ENCODE results near the gene TFDP2. TPM values are rescaled to one million over a fixed set of nuclear protein-coding genes. Genes with fewer than 3 reads are reported as not detected.

TFDP2 gene
- total RNA-seq, 3 donors from 2014 or later (not counting 1 experiment from before 2014, with no cell fraction given), result 134 to 154 (median 142) TPM

DNA sequence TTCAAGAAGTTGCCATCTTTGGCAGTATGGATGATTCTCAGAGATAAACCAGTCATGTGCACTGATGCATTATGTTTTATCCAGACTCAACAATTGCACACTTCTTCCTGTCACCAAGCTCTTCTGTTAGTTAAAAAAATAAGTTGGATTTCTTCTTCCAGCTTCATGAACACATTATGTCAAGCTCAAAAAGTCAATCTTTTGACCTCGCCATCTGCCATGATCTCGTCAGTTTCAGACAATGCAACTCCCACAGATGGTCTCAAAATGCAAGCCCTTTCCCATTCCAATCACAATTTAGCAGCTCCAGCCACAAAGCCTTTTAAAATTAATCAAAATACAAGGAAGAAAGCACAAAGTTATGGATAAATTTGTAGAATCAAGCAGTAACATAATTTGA, 42.8 kb downstream of the TFDP2 start:
- 73% methylated on average over 2 of the region's 2 CpGs for WGBS (ENCODE audit: insufficient coverage)
- H3K27me3 ChIP-seq (ENCODE audit: control insufficient read depth, insufficient read depth, low read length), result no peaks in the 10 kb centered on the region
- DNase-seq (no peak), ATAC-seq (no peak)
- H3K36me3 ChIP-seq (ENCODE audit: control insufficient read depth, insufficient read depth, low read length), result no peaks in the 10 kb centered on the region
- H3K4me1 ChIP-seq (ENCODE audit: control insufficient read depth, insufficient read depth, low read length), result no peaks in the 10 kb centered on the region
- no peaks in the 10 kb centered on the region for H3K9me3 Mint-ChIP-seq
- no peak overlapping the region for H3K4me3 ChIP-seq (ENCODE audit: low read length)
- peaks cover 19 to 29% of the 10 kb centered on the region in 2 donors for H3K4me1 Mint-ChIP-seq
- TF ChIP-seq, protein P1, sequence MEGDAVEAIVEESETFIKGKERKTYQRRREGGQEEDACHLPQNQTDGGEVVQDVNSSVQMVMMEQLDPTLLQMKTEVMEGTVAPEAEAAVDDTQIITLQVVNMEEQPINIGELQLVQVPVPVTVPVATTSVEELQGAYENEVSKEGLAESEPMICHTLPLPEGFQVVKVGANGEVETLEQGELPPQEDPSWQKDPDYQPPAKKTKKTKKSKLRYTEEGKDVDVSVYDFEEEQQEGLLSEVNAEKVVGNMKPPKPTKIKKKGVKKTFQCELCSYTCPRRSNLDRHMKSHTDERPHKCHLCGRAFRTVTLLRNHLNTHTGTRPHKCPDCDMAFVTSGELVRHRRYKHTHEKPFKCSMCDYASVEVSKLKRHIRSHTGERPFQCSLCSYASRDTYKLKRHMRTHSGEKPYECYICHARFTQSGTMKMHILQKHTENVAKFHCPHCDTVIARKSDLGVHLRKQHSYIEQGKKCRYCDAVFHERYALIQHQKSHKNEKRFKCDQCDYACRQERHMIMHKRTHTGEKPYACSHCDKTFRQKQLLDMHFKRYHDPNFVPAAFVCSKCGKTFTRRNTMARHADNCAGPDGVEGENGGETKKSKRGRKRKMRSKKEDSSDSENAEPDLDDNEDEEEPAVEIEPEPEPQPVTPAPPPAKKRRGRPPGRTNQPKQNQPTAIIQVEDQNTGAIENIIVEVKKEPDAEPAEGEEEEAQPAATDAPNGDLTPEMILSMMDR (IDR thresholded peaks at IDR 0.05), result no peak
- H3K27ac Mint-ChIP-seq, result no peak overlapping the region
- no peak overlapping the region for H3K27ac ChIP-seq (ENCODE audit: low read length)
- no peaks in the 10 kb centered on the region for H3K27me3 Mint-ChIP-seq (ENCODE audit: low read depth in 2 of 2)
- H3K4me3 Mint-ChIP-seq, result no peak overlapping the region
- H3K36me3 Mint-ChIP-seq, result no peaks in the 10 kb centered on the region
- intact Hi-C loops (cut with micrococcal nuclease), result no loop called here
- no peaks in the 10 kb centered on the region for H3K9me3 ChIP-seq (ENCODE audit: control insufficient read depth, insufficient read depth, low read length)

DNA sequence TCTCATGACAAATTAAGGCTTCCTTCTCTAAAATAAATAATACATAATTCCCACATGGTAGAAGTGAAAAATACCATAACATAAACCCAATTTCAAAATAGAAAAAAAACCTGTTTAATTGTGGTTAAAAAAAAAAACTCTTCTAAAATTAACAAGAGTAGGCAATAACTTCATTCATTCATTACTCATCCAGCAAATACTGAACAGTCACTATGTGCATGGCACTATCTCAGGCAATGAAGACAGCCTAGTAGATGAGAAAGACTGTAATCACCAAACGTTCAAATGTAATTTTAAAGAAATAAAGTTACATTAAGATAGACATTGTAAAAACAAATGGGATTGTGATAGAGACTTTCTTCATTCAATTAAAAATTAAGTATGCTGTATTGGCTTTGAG, 43.4 kb downstream of the TFDP2 start:
- Mint-ChIP-seq H3K36me3 (no peaks in the 10 kb centered on the region), H3K4me1 (peaks cover 17 to 25% of the 10 kb centered on the region in 2 donors), H3K27me3 (ENCODE audit: low read depth in 2 of 2) (no peaks in the 10 kb centered on the region), H3K9me3 (no peaks in the 10 kb centered on the region), H3K27ac (no peak overlapping the region), H3K4me3 (no peak overlapping the region)
- no CpG with 5 or more reads among the region's 1 CpG for WGBS (ENCODE audit: insufficient coverage)
- Histone ChIP-seq H3K27me3 (ENCODE audit: control insufficient read depth, insufficient read depth, low read length) (no peaks in the 10 kb centered on the region), H3K4me1 (ENCODE audit: control insufficient read depth, insufficient read depth, low read length) (no peaks in the 10 kb centered on the region), H3K36me3 (ENCODE audit: control insufficient read depth, insufficient read depth, low read length) (no peaks in the 10 kb centered on the region), H3K9me3 (ENCODE audit: control insufficient read depth, insufficient read depth, low read length) (no peaks in the 10 kb centered on the region), H3K27ac (ENCODE audit: low read length) (no peak overlapping the region), H3K4me3 (ENCODE audit: low read length) (no peak overlapping the region)
- intact Hi-C loops (cut with micrococcal nuclease), result no loop called here
- TF ChIP-seq, protein P1 (IDR thresholded peaks at IDR 0.05), result no peak
- DNase-seq (no peak), ATAC-seq (no peak)

DNA sequence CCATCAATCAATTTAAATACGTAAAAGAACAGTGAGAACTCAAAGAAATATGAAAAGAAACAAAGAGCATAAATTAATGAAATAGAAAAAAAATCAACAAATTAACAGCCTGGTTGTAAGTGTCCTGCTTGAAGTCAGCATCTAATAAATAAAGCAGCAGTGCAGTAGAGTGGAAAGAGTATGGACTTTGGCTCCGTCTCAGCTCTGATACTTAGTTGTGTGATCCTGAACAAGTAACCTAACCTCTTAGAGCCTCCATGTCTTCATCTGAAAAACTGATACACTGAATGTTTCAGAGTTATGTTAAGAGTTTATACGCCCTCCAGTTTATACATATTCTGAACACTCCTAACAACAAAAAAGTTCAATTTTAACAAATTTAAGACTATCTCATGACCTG, 44.6 kb downstream of the TFDP2 start:
- DNase-seq (no peak), ATAC-seq (no peak)
- H3K4me3 Mint-ChIP-seq, result no peak overlapping the region
- TF ChIP-seq, protein P1 (IDR thresholded peaks at IDR 0.05), result no peak
- H3K27me3 Mint-ChIP-seq (ENCODE audit: low read depth in 2 of 2), result no peaks in the 10 kb centered on the region
- H3K9me3 Mint-ChIP-seq, result no peaks in the 10 kb centered on the region
- no peaks in the 10 kb centered on the region for H3K36me3 ChIP-seq (ENCODE audit: control insufficient read depth, insufficient read depth, low read length)
- peaks cover 27 to 34% of the 10 kb centered on the region in 2 donors for H3K4me1 Mint-ChIP-seq
- no peaks in the 10 kb centered on the region for H3K9me3 ChIP-seq (ENCODE audit: control insufficient read depth, insufficient read depth, low read length)
- WGBS (ENCODE audit: insufficient coverage), result 100% methylated on average over 1 of the region's 3 CpGs
- intact Hi-C loops (cut with micrococcal nuclease), result no loop called here
- H3K27ac Mint-ChIP-seq, result no peak overlapping the region
- H3K27ac ChIP-seq (ENCODE audit: low read length), result no peak overlapping the region
- H3K4me3 ChIP-seq (ENCODE audit: low read length), result no peak overlapping the region
- H3K36me3 Mint-ChIP-seq, result no peaks in the 10 kb centered on the region
- H3K4me1 ChIP-seq (ENCODE audit: control insufficient read depth, insufficient read depth, low read length), result no peaks in the 10 kb centered on the region
- H3K27me3 ChIP-seq (ENCODE audit: control insufficient read depth, insufficient read depth, low read length), result no peaks in the 10 kb centered on the region

DNA sequence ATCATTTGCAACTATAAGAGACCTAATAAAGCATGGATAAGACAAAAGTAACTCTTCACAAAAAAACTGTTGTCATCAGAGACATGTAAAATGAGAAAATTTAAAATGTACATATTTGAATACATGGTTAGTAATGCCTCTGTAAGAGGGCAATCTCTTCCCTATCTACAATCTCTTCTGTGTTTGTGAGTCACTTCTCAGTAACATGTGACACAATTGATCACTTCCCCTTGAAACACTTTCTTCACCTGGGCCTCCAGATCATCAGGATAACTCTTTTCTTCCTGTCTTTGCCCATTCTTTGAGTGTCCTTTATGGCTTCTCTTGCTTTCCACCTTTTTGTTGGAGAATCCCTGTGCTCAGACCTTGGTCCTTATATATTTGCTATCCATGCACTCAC, 50.4 kb downstream of the TFDP2 start:
- peaks cover 23 to 32% of the 10 kb centered on the region in 2 donors for H3K4me1 Mint-ChIP-seq
- TF ChIP-seq, protein P1 (IDR thresholded peaks at IDR 0.05), result no peak

More for the DNA sequence above, 50.4 kb downstream of the TFDP2 start:
- no peak for DNase-seq
- Histone ChIP-seq H3K36me3 (ENCODE audit: control insufficient read depth, insufficient read depth, low read length) (no peaks in the 10 kb centered on the region), H3K27ac (ENCODE audit: low read length) (no peak overlapping the region), H3K9me3 (ENCODE audit: control insufficient read depth, insufficient read depth, low read length) (no peaks in the 10 kb centered on the region), H3K4me1 (ENCODE audit: control insufficient read depth, insufficient read depth, low read length) (no peaks in the 10 kb centered on the region), H3K4me3 (ENCODE audit: low read length) (no peak overlapping the region), H3K27me3 (ENCODE audit: control insufficient read depth, insufficient read depth, low read length) (no peaks in the 10 kb centered on the region)
- Mint-ChIP-seq H3K27ac (no peak overlapping the region), H3K9me3 (no peaks in the 10 kb centered on the region), H3K36me3 (no peaks in the 10 kb centered on the region), H3K4me3 (no peak overlapping the region), H3K27me3 (ENCODE audit: low read depth in 2 of 2) (no peaks in the 10 kb centered on the region)
- intact Hi-C loops (cut with micrococcal nuclease), result loop anchor here (2.0 kb wide), 1 partner anchor 70 kb away; no protein-coding TSS in a partner anchor
- ATAC-seq, result no peak
